Muscle of back (tissue), 11 donors: Measurements from ENCODE around the gene GHR. TPM values are rescaled to one million over a fixed set of nuclear protein-coding genes. Genes with fewer than 3 reads are reported as not detected.

Experiments
- DNase-seq, 3 donors: peaks; one replicate each; pipeline versions ENCODE4 v3.0.0 to v3.0.0-alpha.2; 2013
- polyA plus RNA-seq, 10 donors: library from polyadenylated mRNA; unstranded; fragments of 120-200 nt; gene quantifications; one replicate each; pipeline ENCODE4 v1.2.1, GENCODE V29; 2013; ENCODE audit not compliant: insufficient read length in 10 of 10

The GHR gene
- polyA plus RNA-seq, 10 donors, result 14.9 to 28.1 (median 18.0) TPM

DNA sequence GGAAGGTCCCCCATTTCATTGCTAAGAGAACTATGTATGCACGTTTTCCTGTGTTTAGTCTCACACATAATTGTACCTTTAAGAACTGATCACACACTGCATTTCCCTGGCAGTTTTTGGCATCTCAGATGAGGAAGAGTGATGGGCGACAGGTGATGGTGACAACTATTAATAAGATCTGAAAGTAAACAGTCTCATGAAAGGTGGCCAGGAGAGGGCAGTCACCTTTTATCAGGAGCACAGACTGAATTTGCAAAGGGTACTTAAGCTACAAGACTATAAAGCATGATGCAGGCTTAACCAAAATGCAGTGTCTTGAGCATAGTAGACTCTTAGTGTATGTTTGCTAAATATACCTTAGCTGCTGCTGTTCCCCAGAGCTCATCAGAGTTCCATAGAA lies 91.5 kb downstream of the GHR start:
- DNase-seq, result no peak

- DNase-seq, result no peak
These were observed 92.3 kb downstream of the GHR start for GRCh38 chr5:42515504-42515903.

- DNase-seq, result peak in 1 of 3 donors; percentile 39
These were observed 93.2 kb downstream of the GHR start for GRCh38 chr5:42516282-42517042.

GRCh38 chr5:42517164-42517563 lies 93.9 kb downstream of the GHR start:
- DNase-seq, result no peak

DNA sequence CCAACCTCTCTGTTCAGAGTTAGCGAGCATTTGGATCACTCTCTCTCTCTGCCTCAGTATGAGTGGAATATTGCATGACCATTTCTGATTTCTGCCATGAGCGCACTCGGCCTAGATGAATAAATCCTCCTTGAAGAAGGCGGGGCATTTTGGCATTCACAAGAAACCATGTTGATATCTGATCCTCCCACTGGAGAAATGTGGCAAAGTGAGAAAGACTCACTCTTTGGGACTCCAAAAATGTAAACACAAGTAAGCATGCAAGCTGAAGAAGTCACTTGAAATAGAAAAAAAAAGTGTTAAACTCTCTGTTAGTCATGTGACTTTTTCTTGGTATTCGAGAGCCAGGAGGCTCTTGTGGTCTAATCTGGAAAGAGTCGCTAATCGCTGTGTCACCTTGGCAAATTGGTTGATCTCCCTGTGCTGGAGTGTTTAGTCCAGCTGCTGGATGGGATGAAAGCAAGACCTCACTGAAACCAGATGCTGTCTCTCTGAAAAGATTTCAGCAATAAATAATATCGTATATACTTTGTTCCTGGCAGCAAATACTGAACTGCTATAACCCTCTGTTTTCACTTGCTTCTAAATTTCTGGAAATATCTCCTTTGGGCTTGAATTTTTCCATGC lies 95.5 kb downstream of the GHR start:
- peak; percentile 77 to 90 (median 81) for DNase-seq

DNA sequence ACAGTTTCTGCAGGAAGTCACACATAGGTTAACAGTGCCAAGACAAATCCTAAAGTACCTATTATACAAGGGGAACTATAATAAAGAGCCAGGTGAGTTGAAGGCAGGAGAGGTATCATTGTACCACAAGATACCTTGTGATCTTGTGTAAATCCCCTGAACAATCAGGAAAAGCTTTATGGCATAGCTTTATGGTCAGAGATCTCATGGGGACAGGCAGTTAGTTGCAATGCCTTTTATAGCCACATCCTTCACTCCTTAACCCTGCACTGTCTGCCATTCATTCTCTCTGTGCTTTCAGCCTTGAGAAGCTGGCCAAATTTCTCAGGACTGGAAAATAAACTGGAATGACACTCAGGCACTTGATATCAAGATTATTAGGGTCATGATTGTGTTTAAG lies 97.0 kb downstream of the GHR start:
- DNase-seq, result no peak

DNA sequence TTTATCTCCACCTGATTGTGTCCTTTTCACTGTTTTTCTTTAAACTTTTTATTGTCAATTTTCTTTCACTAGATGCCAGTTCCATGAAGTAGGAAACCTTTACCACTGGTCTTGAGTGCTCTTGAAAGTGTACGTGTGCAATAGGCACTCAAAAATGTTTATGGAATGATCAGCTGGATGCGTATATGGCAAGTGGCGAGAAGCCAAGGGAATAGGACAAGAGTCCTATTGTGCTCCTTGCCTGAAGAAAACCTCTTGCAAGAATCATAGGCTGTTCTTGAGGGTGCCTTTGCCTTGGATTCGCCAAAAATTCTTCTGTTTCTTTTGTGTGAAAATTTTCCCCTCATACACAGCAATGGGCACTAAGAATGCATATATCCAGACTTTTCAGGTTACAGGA lies 97.7 kb downstream of the GHR start:
- no peak for DNase-seq

DNA sequence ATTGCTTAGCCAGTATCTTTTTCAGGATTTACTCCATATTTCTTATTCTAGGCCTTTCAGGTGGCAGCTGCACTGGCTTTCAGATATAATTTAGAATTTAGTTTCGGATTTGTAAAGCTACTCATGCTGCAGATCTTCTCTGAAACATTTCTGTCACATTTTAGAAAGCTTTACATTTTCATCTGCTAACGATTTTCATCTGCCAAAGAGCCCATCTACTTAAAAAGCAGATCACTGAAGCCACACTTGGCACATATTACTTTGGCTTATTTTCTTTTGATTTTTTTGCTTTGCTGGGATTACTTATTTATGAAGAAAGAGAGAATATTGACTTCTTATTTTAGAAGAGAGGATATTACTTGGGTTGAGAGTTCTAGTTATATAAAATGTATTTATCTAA lies 98.2 kb downstream of the GHR start:
- no peak for DNase-seq

GRCh38 chr5:42522783-42523182 lies 99.5 kb downstream of the GHR start:
- DNase-seq, result no peak

- DNase-seq, result no peak
These were observed 102.9 kb downstream of the GHR start for GRCh38 chr5:42526179-42526578.

DNA sequence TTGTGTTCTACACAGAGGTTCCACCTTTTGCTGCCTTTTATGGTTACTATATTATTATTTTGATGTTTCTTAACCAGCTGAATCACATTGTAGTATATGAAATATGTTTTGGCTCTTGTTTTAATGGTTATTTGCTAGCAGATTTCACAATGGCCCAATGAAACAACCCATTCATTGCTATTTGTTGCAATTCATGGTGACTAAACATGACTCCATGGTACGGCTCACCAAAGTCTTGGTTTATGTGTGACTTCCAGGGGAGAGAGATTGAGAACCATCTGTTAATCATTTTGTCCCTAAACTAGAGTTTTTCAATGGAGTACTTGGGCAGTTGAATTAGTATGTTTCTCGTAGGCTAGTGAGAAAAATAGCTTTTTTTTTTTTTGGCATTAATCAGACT lies 108.4 kb downstream of the GHR start:
- no peak for DNase-seq

- no peak for DNase-seq
These were observed 118.9 kb downstream of the GHR start for GRCh38 chr5:42542106-42542505.

DNA sequence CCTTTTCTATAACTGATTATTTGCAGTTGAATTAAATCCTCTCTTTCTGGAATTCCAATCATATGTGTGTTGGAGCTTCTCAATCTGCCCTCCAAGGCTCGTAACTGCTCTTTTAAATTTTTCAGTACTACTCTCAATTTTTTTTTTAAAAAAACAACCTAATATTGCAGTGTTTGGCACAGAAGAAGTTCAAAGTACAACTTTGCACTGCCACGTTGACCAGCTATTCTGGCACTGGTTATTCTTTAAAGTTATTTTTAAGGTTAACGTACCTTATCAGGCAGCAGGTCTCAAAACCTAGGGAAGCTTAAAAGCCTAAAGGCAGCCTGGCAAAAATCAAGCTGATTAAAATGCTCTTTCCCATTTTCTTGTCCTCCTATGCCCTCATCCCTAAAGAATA lies 120.5 kb downstream of the GHR start:
- DNase-seq, result no peak

DNA sequence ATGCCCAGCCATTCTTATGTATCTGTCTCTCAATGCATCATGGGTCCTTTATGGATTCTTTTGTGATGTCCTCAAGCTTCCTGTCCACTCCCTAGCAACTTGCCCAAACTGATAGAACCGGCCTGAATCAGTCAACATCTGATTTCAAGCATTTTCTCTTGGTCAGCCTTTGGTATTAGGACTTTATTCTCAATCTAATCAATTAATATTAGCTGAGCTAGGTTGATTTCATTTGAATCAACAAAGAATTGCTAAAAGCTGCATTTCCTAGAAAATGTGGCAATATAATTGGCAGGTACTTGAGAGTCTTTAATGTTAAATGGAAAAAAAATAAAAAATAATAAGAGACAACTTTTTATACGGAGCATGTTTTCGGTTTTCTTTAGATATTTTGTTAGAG lies 121.8 kb downstream of the GHR start:
- no peak for DNase-seq

DNA sequence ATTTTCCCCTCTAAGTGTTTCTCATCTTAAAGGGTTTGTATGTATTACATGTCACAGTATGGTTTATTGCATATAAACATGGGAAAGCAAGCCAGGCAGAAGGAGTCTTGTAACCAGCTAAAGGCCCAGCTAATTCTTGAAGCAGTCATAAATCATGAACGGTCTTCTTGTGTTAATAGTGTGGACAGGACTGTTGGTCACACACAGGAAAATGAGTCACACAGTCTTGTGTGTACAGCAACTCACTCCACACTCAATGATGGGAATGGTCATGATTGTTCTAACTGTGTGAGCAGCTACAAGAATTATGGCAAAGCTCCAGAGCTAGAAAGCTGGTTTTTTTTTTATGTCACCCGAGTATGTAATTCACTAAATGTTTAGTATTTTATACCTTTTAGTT lies 123.9 kb downstream of the GHR start:
- DNase-seq, result peak in 2 of 3 donors; percentile 10 to 52

DNA sequence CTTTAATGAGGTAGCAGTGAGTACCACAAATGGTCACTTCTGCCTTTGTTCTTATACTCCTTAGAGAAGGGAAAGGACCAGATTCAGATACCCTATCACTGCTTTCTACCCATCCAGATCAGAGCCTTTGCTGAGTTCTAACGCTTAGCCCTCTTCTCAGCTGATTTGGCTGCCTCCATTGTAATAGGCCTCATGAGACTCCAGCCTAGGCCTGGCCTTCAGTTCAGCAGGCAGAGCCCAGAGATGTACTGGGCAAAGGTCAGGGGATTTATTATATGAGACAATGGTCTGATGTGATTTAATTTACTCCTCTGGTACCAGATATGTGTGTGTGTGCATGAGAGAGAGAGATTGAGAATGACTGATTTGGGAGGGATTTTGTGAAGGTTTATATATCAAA lies 124.7 kb downstream of the GHR start:
- no peak for DNase-seq

- no peak for DNase-seq
These were observed 129.4 kb downstream of the GHR start for GRCh38 chr5:42552597-42552996.

- no peak for DNase-seq
These were observed 130.2 kb downstream of the GHR start for GRCh38 chr5:42553461-42553860.

GRCh38 chr5:42555010-42555409 lies 131.8 kb downstream of the GHR start:
- DNase-seq, result no peak

- no peak for DNase-seq
These were observed 132.6 kb downstream of the GHR start for GRCh38 chr5:42555797-42556196.

DNA sequence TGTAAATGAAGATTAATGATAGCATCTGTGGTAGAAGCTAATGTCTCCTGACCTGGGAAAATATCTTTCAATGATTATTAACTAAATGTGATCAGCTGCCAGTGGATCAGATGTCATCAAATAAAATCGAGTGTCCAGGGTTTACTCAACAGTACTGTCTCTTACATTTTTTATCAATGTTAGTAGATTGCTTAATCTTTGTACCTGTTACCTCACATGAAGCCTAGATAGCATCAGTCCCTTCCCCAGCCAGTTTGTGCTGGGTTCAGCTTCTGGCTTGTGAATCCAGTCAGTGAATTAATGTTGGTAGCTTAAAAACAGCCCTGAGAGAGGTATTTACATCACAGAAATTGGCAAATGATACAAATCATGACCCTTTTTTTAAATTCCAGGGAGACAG lies 134.4 kb downstream of the GHR start:
- DNase-seq, result no peak

GRCh38 chr5:42561656-42562055 lies 138.4 kb downstream of the GHR start:
- no peak for DNase-seq

- DNase-seq, result no peak
These were observed 141.6 kb downstream of the GHR start for GRCh38 chr5:42564689-42565356.
